Amniotic stem cell (primary cell): Measurements from ENCODE around the gene GFRA3.
"Not testable (repeated sequence)": the region's sequence is repeated elsewhere in the genome, so short reads cannot be mapped to it uniquely, and the experiment has no call there.

ENCODE experiments used
- DNase-seq: peaks from one replicate; lab custom pipeline; 2025; lab: John Stamatoyannopoulos, UW

The GFRA3 gene, protein sequence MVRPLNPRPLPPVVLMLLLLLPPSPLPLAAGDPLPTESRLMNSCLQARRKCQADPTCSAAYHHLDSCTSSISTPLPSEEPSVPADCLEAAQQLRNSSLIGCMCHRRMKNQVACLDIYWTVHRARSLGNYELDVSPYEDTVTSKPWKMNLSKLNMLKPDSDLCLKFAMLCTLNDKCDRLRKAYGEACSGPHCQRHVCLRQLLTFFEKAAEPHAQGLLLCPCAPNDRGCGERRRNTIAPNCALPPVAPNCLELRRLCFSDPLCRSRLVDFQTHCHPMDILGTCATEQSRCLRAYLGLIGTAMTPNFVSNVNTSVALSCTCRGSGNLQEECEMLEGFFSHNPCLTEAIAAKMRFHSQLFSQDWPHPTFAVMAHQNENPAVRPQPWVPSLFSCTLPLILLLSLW

GRCh38 chr5:138274189-138274853 is at the start of gene GFRA3:
Gene GFRA3, minus strand, starts transcription at chr5:138274621. Its CDS starts 197 bp downstream, at chr5:138274424.
- no peak for DNase-seq

DNA sequence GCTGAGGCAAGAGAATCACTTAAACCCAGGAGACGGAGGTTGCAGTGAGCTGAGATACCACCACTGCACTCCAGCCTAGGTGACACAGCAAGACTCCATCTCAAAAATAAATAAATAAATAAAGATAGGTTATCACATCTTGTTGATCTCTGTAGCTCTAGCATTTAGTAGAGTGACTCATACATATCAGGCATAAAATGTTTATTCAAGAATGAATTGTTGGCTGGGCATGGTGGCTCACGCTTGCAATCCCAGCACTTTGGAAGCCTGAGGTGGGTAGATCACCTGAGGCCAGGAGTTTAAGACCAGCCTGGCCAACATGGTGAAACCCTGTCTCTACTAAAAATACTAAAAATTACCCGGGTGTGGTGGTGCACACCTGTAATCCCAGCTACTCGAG is 43.8 kb upstream of the GFRA3 start:
- DNase-seq = not testable (repeated sequence)

DNA sequence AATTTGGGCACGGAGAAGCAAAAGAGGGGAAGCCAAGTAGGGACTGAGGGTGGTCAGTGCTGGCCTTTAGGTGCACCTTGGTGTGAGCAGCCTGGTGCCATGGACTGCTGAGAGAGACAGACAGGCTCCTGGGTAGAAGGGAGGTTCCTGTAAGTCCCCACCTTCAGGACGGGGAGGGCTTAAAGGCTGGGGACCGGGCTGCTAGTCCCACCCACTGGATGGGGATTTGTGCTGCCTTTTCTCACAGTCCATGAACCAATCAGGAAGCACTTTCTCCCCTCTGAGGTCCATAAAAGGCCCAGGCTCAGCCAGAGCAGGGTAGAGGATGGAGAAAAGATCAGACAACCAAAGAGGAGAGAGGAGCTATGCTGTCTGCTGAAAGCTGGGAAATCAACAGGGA is 41.9 kb upstream of the GFRA3 start:
- DNase-seq = no peak

DNA sequence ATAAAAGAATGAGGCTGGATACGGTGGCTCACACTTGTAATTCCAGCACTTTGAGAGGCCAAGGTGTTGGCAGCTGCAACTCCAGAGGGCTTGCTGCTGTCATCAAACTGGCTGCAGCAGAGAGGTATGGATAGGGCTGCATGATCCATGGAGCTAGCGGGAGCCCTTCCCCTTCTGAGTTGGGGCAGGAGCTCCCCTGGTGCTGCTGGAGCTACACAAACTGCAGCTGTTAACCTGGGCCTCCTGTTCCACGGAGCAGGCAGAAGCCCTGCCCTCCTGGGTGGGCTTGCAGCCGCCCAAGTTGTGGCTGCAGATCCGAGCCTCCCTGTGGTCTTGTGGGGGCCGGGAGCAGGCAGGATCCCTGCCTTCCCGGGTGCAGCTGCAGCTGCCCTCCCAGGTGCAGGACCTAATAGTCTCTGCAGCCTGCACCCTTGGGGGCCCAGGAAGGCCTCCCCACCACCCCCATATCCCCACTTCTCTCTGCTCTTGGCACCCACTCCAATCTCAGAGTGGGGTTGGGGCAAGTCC is 41.4 kb upstream of the GFRA3 start:
- DNase-seq = no peak

- no peak for DNase-seq
Measured at GRCh38 chr5:138305797-138306196, 31.4 kb upstream of the GFRA3 start.

DNA sequence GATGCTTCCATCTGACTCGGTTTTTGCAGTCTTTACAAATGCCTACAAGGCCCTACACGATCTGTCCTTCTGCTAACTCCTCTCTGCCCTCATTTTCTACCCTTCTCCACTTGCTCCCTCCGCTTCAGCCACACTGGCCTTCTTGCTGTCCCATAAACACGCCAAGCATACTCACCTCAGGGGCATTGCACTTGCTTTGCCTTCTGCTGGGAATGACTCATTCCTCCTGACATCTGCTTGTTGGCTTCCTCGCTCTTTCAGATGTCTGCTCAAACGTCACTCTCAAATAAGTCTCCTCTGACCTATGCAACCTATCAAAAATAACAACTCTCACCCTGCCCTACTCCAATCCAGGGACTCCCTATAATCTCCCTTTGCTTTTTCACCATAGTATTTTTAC is 29.0 kb upstream of the GFRA3 start:
- DNase-seq = no peak

GRCh38 chr5:138289296-138289695 is 14.9 kb upstream of the GFRA3 start:
- DNase-seq = no peak

DNA sequence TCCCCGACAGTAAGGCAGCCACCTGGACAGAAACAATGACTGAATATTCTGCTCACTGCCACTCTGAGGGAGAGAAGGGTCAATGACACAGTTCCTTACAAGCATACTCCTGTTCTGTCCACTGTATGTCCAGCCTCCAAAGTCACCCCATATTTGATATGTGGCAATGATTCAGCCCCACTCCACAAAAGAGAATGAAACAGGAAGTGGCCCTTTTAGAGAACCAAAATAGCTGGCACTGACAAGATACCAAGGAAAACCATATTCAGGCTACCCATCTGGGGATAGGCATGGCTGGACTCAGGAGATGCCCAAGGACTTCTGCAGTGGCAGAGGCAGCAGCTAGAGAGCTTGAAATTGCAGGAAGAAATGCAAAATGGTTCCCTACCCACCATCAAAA is 12.8 kb upstream of the GFRA3 start:
- no peak for DNase-seq

DNA sequence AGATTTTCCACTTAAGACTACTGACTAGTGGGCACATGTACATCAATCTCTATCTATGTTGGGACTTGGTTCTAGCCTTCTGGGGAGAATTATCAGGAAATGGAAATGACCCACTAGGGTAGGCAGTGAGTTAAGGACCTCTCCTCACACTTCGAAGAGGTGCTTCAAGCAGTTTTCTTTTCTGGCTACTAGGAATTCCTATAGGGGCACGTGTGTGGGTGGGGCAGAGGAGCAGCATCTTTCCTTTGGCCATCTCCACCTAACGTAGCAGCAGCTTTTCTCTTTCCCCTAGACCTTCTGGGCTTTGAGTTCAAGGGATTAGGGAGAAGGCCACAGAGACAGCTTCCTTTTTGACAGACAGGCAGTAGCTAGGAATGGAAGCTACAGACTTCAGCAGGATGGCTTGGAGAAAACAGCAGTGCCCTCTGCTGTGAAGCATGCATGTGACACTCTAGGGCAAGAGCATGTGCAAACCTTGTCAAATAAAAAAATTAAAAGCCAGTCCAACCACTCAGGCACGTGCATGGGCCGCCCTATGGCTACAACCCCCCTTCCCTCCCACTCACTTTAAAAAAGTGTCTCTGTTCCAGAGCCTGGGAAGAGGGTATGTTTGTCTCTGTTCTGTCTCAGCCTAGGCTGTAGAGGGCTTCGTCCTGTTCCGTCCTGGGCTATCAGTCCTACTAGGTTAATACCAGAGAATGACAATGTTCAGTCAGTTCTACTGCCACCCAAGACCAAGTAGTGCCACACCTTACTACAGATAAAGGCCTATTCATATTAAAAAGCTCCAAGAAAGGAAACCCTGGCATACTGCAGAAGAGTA is 8.7 kb upstream of the GFRA3 start:
- DNase-seq = peak; percentile 19

DNA sequence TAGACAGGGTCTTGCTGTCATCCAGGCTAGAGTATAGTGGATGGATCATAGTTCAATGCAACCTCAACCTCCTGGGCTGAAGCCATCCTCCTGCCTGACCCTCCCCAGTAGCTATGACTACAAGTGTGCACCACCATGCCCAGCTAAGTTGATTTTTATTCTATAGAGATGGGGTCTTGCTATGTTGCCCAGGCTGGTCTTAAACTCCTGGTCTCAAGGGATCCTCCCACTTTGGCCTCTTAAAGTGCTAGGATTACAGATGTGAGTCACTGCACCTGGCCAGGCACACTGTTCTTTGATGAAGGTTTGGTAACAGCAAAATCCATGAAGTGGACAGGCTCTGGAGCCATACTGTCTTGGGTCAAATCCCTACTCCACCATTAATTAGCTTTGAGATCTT is 6.5 kb upstream of the GFRA3 start:
- DNase-seq = no peak

GRCh38 chr5:138276402-138277054 is 2.1 kb upstream of the GFRA3 start:
- DNase-seq = no peak

- DNase-seq = no peak
Measured at GRCh38 chr5:138275895-138276294, 1.5 kb upstream of the GFRA3 start.

DNA sequence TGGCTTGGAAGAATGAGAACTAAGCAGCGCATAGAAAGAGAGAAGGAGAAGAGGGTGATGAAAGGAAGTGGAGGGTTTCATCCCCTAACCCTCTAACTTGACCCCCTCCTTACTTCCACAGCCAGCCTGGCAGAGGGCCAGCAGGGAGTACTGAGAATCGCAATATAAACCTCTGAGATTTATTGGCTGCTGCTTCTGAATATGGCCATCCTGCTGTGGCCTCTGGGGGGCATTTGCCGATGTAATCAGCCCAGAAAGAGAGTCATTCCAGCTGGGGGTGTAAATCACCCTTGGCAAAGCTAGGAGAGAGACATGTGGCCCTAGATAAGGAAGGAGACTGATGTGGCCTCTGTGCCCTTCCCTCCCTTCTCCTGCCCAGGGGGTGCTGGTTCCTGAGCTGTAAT is 960 bp upstream of the GFRA3 start:
- no peak for DNase-seq

DNA sequence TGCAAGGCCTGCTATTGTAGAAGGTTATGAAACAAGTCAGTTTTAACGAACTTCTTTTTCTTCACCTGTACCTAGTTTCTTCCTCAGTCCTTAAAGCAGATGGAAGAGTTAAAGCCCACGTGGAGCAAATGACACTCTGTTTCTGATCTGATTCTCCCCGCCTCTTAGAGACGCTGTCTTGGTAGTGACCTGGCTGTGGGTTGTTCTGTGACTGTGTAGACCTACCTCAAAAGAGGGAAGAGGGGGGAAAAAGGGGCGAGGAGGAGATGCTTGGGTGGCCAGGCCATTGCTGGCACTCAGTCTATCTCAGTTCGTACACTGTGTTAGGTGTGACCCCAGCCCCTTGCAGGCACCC is 610 bp downstream of the GFRA3 start:
- DNase-seq = no peak

GRCh38 chr5:138272681-138273080 is 1.7 kb downstream of the GFRA3 start:
- no peak for DNase-seq

- DNase-seq = no peak
Measured at GRCh38 chr5:138271281-138271680, 3.1 kb downstream of the GFRA3 start.

DNA sequence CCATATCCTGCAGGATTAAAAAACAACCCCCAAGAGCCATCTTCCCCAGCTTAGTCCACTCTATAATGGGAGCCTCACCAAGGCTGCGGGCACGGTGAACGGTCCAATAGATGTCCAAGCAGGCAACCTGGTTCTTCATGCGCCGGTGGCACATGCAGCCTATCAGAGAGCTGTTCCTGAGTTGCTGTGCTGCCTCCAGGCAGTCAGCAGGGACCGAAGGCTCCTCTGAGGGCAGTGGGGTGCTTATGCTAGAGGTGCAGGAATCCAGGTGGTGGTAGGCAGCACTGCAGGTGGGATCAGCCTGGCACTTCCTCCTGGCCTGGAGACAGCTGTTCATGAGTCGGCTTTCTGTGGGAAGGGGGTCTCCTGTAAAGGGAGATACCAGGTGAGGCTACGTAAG is 10.2 kb downstream of the GFRA3 start:
- DNase-seq = no peak

GRCh38 chr5:138263581-138263980 is 10.8 kb downstream of the GFRA3 start:
- DNase-seq = no peak

- no peak for DNase-seq
Measured at GRCh38 chr5:138258704-138259292, 15.6 kb downstream of the GFRA3 start.

DNA sequence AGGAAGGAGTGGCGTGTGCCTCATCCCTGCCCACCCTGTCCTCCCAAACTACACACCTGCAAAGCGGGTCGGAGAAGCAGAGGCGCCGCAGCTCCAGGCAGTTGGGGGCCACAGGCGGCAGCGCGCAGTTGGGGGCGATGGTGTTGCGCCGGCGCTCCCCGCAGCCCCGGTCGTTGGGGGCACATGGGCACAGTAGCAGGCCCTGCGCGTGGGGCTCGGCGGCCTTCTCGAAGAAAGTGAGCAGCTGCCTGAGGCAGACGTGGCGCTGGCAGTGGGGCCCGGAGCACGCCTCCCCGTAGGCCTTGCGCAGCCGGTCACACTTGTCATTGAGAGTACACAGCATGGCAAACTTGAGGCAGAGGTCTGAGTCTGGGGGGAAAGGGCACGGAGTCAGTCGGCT is 16.8 kb downstream of the GFRA3 start:
- DNase-seq = no peak

GRCh38 chr5:138252944-138253343 is 21.5 kb downstream of the GFRA3 start:
- no peak for DNase-seq

- not testable (repeated sequence) for DNase-seq
Measured at GRCh38 chr5:138247800-138248199, 26.6 kb downstream of the GFRA3 start.
